Fibroblast of pulmonary artery (primary cell): Measurements from ENCODE around the gene NEK2.
A peak's percentile ranks its signal among the peaks of the same experiment; 100 is the strongest.
"Not testable (repeated sequence)": the region's sequence is repeated elsewhere in the genome, so short reads cannot be mapped to it uniquely, and the experiment has no call there.

ENCODE experiments used
- DNase-seq: peaks from one replicate; pipeline ENCODE4 v3.0.0-alpha.2; 2010; ENCODE audit warnings: low read depth
- H3K4me3 ChIP-seq: replicated peaks from 2 replicates; pipeline ENCODE4 v1.5.1; 2011; ENCODE audit warnings: low read depth, mild to moderate bottlenecking, control low read depth, low read length, moderate library complexity
- CTCF ChIP-seq: IDR thresholded peaks from 2 replicates; pipeline ENCODE4 v1.5.1; 2011; ENCODE audit warnings: mild to moderate bottlenecking, control low read depth, low read length, inconsistent platforms; ENCODE audit errors: missing control alignments

NEK2 gene

GRCh38 chr1:211675230-211676105, at the start of gene NEK2:
NEK2 (minus strand) TSS chr1:211675621; CDS start chr1:211675479, 142 bp downstream.
- peak; percentile 92 for DNase-seq
- H3K4me3 ChIP-seq, result peak within 1 kb of the TSS; percentile 74
- no peak for TF ChIP-seq CTCF

- no peak overlapping the region for H3K4me3 ChIP-seq
- DNase-seq, result peak; percentile 26
- no peak for TF ChIP-seq CTCF
Observed at GRCh38 chr1:211724687-211725196, 49.3 kb upstream of the NEK2 start.

GRCh38 chr1:211723273-211723672, 47.9 kb upstream of the NEK2 start:
- H3K4me3 ChIP-seq, result no peak overlapping the region

GRCh38 chr1:211722277-211723175, 47.1 kb upstream of the NEK2 start:
- DNase-seq, result no peak
- TF ChIP-seq CTCF, result no peak
- H3K4me3 ChIP-seq, result no peak overlapping the region

More at GRCh38 chr1:211723273-211723672, 47.9 kb upstream of the NEK2 start:
- no peak for DNase-seq
- TF ChIP-seq CTCF, result no peak

GRCh38 chr1:211716555-211716954, 41.1 kb upstream of the NEK2 start:
- not testable (repeated sequence) for DNase-seq, H3K4me3 ChIP-seq

- H3K4me3 ChIP-seq, result no peak overlapping the region
- no peak for TF ChIP-seq CTCF
- DNase-seq, result no peak
Observed at GRCh38 chr1:211715971-211716370, 40.5 kb upstream of the NEK2 start.

GRCh38 chr1:211714154-211714553, 38.7 kb upstream of the NEK2 start:
- no peak for TF ChIP-seq CTCF
- DNase-seq, result no peak
- no peak overlapping the region for H3K4me3 ChIP-seq
